ENCODE data around the gene C19orf85. TPM values are rescaled to one million over a fixed set of nuclear protein-coding genes. Genes with fewer than 3 reads are reported as not detected.
A peak's percentile ranks its signal among the peaks of the same experiment; 100 is the strongest.

The C19orf85 gene
- total RNA-seq, 4 donors from 2014 or later = not detected

DNA sequence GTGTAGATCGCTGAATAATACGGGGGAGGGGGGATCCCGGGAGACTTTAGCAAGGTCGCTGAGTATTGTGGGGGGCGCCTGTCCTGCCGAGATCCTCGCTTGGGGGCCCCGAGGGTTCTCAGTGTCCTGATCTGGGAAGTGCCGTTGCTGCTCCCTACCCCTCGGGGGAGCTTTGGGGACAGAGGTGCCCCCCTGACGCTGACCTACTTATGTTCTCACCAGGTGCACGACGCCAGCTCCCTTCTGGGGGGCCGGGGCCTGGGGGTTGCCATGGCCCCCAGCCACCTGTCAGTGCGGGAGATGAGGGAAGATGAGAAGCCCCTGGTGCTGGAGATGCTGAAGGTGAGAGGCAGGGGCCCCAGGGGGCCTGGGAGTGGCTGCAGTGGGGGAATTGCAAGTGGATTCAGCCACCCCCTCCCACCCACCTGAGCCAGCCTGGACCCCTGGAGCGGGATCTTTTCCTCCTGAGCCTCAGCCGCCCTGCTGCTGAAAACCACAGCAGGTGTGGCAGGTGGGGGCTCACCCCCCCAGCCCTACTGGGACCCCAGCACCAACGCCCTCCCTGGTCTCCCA lies 21.0 kb upstream of the C19orf85 start:
- H3K27ac ChIP-seq = peak overlapping the region; percentile 96 to 99
- H3K27me3 ChIP-seq = no peaks in the 10 kb centered on the region
- no peaks in the 10 kb centered on the region for H3K9me3 ChIP-seq
- H3K36me3 ChIP-seq = no peaks in the 10 kb centered on the region
- peaks cover 5 to 32% of the 10 kb centered on the region in 2 donors for H3K4me1 ChIP-seq
- intact Hi-C loops (cut with DNase I; ENCODE audit: low total_unique reads) = no loop called here
- no peak for TF ChIP-seq POLR2A (IDR thresholded peaks at IDR 0.05)
- TF ChIP-seq, protein P1, sequence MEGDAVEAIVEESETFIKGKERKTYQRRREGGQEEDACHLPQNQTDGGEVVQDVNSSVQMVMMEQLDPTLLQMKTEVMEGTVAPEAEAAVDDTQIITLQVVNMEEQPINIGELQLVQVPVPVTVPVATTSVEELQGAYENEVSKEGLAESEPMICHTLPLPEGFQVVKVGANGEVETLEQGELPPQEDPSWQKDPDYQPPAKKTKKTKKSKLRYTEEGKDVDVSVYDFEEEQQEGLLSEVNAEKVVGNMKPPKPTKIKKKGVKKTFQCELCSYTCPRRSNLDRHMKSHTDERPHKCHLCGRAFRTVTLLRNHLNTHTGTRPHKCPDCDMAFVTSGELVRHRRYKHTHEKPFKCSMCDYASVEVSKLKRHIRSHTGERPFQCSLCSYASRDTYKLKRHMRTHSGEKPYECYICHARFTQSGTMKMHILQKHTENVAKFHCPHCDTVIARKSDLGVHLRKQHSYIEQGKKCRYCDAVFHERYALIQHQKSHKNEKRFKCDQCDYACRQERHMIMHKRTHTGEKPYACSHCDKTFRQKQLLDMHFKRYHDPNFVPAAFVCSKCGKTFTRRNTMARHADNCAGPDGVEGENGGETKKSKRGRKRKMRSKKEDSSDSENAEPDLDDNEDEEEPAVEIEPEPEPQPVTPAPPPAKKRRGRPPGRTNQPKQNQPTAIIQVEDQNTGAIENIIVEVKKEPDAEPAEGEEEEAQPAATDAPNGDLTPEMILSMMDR (IDR thresholded peaks at IDR 0.05) = no peak
- DNase-seq = peak in 1 of 2 donors; percentile 40
- H3K4me3 ChIP-seq = peak overlapping the region; percentile 42 to 58

DNA sequence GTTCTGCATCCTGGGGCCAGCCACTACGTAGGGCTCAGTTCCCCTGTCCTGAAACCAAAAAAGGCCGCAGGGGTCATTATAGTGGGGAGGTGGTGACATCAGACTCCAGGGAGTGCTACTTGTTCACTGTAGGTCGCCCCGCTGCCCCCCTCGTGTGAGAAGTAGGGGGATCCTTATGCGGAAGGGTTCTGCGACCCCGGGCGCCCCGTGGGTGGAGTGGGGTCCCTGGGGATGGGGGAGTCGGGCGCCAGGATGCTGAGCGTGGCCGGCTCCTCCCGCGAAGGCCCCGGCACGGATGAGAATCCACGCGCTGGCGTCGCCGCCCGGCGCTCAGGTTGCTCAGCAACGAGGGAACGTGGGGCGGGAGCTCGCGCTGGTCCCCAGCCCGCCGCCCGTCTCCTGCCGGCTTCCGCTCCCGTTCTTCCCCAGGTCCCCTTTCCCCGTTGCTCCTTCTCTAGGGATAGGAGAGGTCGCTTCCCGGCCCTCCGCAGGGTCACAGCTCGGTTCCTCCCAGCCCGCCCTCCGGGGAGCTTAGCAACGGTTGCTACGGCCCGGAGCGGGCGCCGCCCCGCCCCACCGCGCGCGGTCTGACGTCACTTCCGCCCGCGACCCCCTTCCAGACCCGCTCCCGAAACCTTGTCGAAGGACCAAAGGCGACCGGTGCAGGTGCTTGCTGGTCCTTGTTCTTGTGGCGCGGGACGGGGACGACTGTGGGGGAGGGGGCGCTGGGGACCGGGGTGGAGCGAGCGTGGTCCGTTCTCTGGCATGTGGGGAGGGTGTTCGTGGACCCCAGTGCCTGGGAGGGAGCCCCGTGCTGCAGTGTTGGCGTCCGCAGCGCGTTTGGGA lies 20.3 kb upstream of the C19orf85 start, which contains the start of gene NAT14:
TSS of gene NAT14 (plus strand) at position 596 of the 846 bp plus-strand sequence. CDS start 521 bp downstream, outside the sequence.
- TF ChIP-seq, protein P1 (IDR thresholded peaks at IDR 0.05) = no peak
- TF ChIP-seq POLR2A (IDR thresholded peaks at IDR 0.05) = peak in 1 of 2 donors; percentile 39
- Histone ChIP-seq H3K4me3 (peak within 1 kb of the TSS; percentile 42 to 58), H3K27ac (peak within 1 kb of the TSS; percentile 96 to 99), H3K4me1 (peaks cover 5 to 32% of the 10 kb centered on the region in 2 donors), H3K9me3 (no peaks in the 10 kb centered on the region), H3K27me3 (no peaks in the 10 kb centered on the region), H3K36me3 (no peaks in the 10 kb centered on the region)
- DNase-seq = peak; percentile 61 to 76
- intact Hi-C loops (cut with DNase I; ENCODE audit: low total_unique reads) = no loop called here

DNA sequence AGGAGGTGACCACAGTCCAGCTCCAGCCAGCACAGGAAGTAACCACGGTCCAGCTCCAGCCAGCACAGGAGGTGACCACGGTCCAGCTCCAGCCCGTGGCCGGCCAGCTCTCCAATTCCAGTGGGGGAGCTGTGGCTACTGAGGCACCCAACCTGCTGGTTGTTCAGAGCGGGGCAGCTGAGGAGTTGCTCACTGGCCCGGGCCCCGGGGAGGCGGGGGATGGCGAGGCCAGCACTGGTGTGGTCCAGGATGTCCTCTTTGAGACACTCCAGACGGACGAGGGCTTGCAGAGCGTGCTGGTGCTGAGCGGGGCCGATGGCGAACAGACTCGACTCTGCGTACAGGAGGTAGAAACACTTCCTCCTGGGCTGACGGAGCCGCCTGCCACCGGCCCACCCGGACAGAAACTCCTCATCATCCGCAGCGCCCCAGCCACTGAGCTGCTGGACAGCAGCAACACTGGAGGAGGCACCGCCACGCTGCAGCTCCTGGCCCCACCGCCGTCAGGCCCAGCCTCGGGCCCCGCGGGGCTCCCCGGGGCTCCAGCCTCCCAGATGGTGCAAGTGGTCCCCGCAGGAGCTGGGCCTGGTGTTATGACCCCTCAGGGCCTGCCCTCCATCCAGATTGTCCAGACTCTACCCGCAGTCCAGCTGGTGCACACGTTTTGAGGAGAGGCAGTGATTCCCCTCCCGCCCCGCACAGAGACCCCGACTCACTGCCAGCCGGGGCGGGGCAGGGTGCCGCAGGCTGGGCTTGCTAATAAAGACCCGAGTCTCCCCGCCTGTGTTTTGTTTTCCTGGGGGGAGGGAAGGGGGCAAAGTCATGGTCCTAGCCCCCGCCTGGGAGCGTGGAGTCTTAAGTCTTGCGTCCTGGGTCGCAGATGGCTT lies 19.4 kb upstream of the C19orf85 start:
- H3K4me1 ChIP-seq = peaks cover 5 to 32% of the 10 kb centered on the region in 2 donors
- DNase-seq = no peak
- intact Hi-C loops (cut with DNase I; ENCODE audit: low total_unique reads) = no loop called here
- H3K27ac ChIP-seq = peak overlapping the region; percentile 96 to 99
- H3K4me3 ChIP-seq = peak overlapping the region; percentile 42 to 58
- no peaks in the 10 kb centered on the region for H3K36me3 ChIP-seq
- H3K27me3 ChIP-seq = no peaks in the 10 kb centered on the region
- TF ChIP-seq, protein P1 (IDR thresholded peaks at IDR 0.05) = no peak
- no peak for TF ChIP-seq POLR2A (IDR thresholded peaks at IDR 0.05)
- no peaks in the 10 kb centered on the region for H3K9me3 ChIP-seq

DNA sequence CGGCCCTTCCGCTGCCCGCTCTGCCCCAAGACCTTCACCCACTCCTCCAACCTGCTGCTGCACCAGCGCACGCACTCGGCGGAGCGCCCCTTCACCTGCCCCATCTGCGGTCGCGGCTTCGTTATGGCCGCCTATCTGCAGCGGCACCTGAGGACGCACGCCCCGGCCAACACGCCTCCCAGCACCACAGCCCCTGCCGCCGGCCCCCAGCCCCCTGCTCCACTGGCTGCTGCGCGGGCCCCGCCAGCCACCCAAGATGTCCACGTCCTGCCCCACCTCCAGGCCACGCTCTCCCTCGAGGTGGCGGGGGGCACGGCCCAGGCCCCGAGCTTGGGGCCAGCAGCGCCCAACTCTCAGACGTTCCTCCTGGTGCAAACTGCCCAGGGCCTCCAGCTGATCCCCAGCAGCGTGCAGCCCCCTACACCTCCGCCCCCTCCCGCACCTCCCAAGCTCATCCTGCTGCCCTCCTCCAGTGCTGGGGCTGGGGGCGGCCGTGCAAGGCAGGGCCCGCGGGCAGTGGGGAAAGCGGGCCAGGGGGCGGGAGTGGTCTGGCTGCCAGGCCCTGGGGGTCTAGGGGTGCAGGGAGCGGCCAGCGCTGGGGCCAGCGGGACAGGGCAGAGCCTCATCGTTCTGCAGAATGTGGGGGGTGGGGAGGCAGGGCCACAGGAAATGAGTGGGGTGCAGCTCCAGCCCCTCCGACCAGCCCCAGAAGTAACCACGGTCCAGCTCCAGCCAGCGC lies 18.6 kb upstream of the C19orf85 start:
- Histone ChIP-seq H3K4me1 (peaks cover 5 to 32% of the 10 kb centered on the region in 2 donors), H3K27me3 (no peaks in the 10 kb centered on the region), H3K36me3 (no peaks in the 10 kb centered on the region), H3K27ac (no peak overlapping the region), H3K9me3 (no peaks in the 10 kb centered on the region), H3K4me3 (no peak overlapping the region)
- intact Hi-C loops (cut with DNase I; ENCODE audit: low total_unique reads) = no loop called here
- TF ChIP-seq, protein P1 (IDR thresholded peaks at IDR 0.05) = no peak
- TF ChIP-seq POLR2A (IDR thresholded peaks at IDR 0.05) = no peak
- DNase-seq = no peak

Data from uterus (tissue), 4 donors.